SK-N-SH treated with all-trans-retinoic acid at 6 μM for 48 hours (cell line): ENCODE measurements around the gene GRIK3.

Source experiments
- ATAC-seq: fragments of 200-7000 bp; cut with Tn5 transposase; 3 replicates; pipeline ENCODE4 v1.9.1; 2020; ENCODE audit warnings: mild to moderate bottlenecking, moderate library complexity
- ARNTL ChIP-seq: fragments of 450-650 bp; formaldehyde crosslinking; IDR thresholded peaks from 2 replicates; pipeline ENCODE4 v1.5.0; 2020; ENCODE audit warnings: low read depth, mild to moderate bottlenecking, moderate library complexity, borderline replicate concordance
- BACH2 ChIP-seq: fragments of 250-450 bp; sonication (Bioruptor Pico); IDR thresholded peaks from 2 replicates; pipeline ENCODE4 v1.9.0; 2021; ENCODE audit warnings: mild to moderate bottlenecking, borderline replicate concordance
- CREB5 ChIP-seq: fragments of 250-450 bp; sonication (Bioruptor Pico); IDR thresholded peaks from 2 replicates; pipeline ENCODE4 v1.5.1; 2020; ENCODE audit warnings: low read depth, mild to moderate bottlenecking, moderate library complexity
- CSDC2 ChIP-seq: fragments of 250-450 bp; sonication (Bioruptor Pico); IDR thresholded peaks from 2 replicates; pipeline ENCODE4 v1.5.0; 2020; ENCODE audit warnings: mild to moderate bottlenecking, moderate library complexity
- CSRNP3 ChIP-seq: fragments of 250-450 bp; sonication (Bioruptor Pico); IDR thresholded peaks from 2 replicates; pipeline ENCODE4 v1.5.1; 2021; ENCODE audit warnings: mild to moderate bottlenecking, moderate library complexity
- ESRRG ChIP-seq: fragments of 250-450 bp; sonication (Bioruptor Pico); IDR thresholded peaks from 2 replicates; pipeline ENCODE4 v1.6.1; 2021; ENCODE audit warnings: mild to moderate bottlenecking
- ISL1 ChIP-seq: fragments of 250-450 bp; sonication (Bioruptor Pico); IDR thresholded peaks from 2 replicates; pipeline ENCODE4 v2.1.2; 2022; ENCODE audit warnings: mild to moderate bottlenecking, moderate library complexity
- OSR1 ChIP-seq: fragments of 250-450 bp; sonication (Bioruptor Pico); IDR thresholded peaks from 2 replicates; pipeline ENCODE4 v1.8.0; 2022; ENCODE audit warnings: moderate library complexity, mild to moderate bottlenecking, inconsistent platforms
- PPARA ChIP-seq: fragments of 250-450 bp; sonication (Bioruptor Pico); IDR thresholded peaks from 2 replicates; pipeline ENCODE4 v1.5.0; 2020; ENCODE audit warnings: mild to moderate bottlenecking, borderline replicate concordance
- RARB ChIP-seq: fragments of 250-450 bp; sonication (Bioruptor Pico); IDR thresholded peaks from 2 replicates; pipeline ENCODE4 v1.8.0; 2021; ENCODE audit warnings: mild to moderate bottlenecking, moderate library complexity
- SNAI2 ChIP-seq: fragments of 250-450 bp; sonication (Bioruptor Pico); IDR thresholded peaks from 2 replicates; pipeline ENCODE4 v1.5.0; 2020; ENCODE audit warnings: mild to moderate bottlenecking, moderate library complexity
- TCF4 ChIP-seq: fragments of 250-450 bp; sonication (Bioruptor Pico); IDR thresholded peaks from 2 replicates; pipeline ENCODE4 v1.8.0; 2021; ENCODE audit warnings: mild to moderate bottlenecking, moderate library complexity, borderline replicate concordance
- TSHZ2 ChIP-seq: fragments of 250-450 bp; sonication (Bioruptor Pico); IDR thresholded peaks from 2 replicates; pipeline ENCODE4 v1.5.0; 2020; ENCODE audit warnings: mild to moderate bottlenecking, moderate library complexity
- ZFP3 ChIP-seq: fragments of 250-450 bp; sonication (Bioruptor Pico); IDR thresholded peaks from 2 replicates; pipeline ENCODE4 v1.5.0; 2020; ENCODE audit warnings: mild to moderate bottlenecking, moderate library complexity
- ZFP30 ChIP-seq: fragments of 450-650 bp; formaldehyde crosslinking; IDR thresholded peaks from 2 replicates; pipeline ENCODE4 v1.5.0; 2022; ENCODE audit warnings: mild to moderate bottlenecking, moderate library complexity
- ZNF565 ChIP-seq: fragments of 450-650 bp; formaldehyde crosslinking; conservative IDR thresholded peaks from 2 replicates; pipeline ENCODE4 v1.5.0; 2020; ENCODE audit warnings: low read depth, mild to moderate bottlenecking, moderate library complexity
- ZNF70 ChIP-seq: fragments of 450-650 bp; formaldehyde crosslinking; IDR thresholded peaks from 2 replicates; pipeline ENCODE4 v1.5.0; 2020; ENCODE audit warnings: mild to moderate bottlenecking, moderate library complexity
- ZNF8 ChIP-seq: fragments of 450-650 bp; formaldehyde crosslinking; IDR thresholded peaks from 2 replicates; pipeline ENCODE4 v1.5.0; 2020; ENCODE audit warnings: mild to moderate bottlenecking, moderate library complexity
- TF ChIP-seq, protein P1 (sequence below): fragments of 250-450 bp; sonication (Bioruptor Pico); IDR thresholded peaks from 2 replicates; pipeline ENCODE4 v1.8.0; 2021; ENCODE audit warnings: low read depth, mild to moderate bottlenecking, moderate library complexity, borderline replicate concordance
- TF ChIP-seq, protein P2 (sequence below): fragments of 250-450 bp; sonication (Bioruptor Pico); IDR thresholded peaks from 2 replicates; pipeline ENCODE4 v1.8.0; 2020; ENCODE audit warnings: mild to moderate bottlenecking, moderate library complexity, borderline replicate concordance

GRIK3 gene

DNA sequence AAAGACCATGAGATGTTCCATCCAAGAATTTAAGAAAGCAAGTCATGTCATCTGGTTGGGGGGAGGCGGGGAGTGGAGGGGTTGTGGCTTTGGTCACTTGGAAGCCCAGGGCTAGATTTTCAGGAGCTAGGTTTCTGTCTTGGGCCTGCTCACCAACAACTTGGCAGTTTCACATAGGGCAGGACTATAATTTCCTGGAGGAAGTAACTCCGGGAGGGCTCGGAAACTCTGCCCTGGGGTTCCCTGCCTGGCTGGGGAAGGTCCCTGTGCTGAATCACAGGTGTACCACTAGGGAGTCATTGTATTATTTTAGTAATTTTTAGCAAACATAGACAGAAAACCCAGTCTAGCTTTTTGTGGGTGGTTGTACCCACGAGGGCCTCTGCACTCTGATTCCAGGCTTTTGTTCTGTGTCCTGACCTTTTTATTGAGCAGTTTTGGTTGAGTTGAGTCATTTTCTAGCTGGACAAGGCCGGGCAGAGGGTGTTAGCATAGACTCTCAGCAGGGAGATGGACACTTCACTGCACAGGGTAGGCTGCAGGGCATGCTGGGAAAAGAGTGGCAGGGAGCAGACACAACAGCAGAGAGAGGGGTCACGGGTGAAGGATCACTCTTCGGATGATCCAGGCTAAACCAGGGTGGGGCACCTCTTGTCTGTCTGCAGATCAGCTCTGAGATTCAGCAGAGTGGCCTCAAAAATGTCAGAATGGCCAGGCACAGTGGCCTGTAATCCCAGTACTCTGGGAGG, 144.7 kb downstream of the GRIK3 start:
- no peak for ATAC-seq
- TF ChIP-seq CSRNP3 (no peak), ZFP3 (CRISPR knock-in tag) (no peak), ZNF565 (CRISPR knock-in tag) (no peak), TSHZ2 (CRISPR knock-in tag) (no peak), BACH2 (no peak), CSDC2 (CRISPR knock-in tag) (no peak), OSR1 (no peak), ZNF8 (CRISPR knock-in tag) (no peak), ARNTL (CRISPR knock-in tag) (no peak), TCF4 (CRISPR knock-in tag) (no peak), ISL1 (CRISPR knock-in tag) (no peak), ESRRG (CRISPR knock-in tag) (no peak), RARB (CRISPR knock-in tag) (no peak), PPARA (CRISPR knock-in tag) (no peak), ZNF70 (CRISPR knock-in tag) (no peak), SNAI2 (CRISPR knock-in tag) (no peak)
- TF ChIP-seq, protein P1, sequence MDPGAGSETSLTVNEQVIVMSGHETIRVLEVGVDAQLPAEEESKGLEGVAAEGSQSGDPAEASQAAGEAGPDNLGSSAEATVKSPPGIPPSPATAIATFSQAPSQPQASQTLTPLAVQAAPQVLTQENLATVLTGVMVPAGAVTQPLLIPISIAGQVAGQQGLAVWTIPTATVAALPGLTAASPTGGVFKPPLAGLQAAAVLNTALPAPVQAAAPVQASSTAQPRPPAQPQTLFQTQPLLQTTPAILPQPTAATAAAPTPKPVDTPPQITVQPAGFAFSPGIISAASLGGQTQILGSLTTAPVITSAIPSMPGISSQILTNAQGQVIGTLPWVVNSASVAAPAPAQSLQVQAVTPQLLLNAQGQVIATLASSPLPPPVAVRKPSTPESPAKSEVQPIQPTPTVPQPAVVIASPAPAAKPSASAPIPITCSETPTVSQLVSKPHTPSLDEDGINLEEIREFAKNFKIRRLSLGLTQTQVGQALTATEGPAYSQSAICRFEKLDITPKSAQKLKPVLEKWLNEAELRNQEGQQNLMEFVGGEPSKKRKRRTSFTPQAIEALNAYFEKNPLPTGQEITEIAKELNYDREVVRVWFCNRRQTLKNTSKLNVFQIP (CRISPR knock-in tag), result no peak
- TF ChIP-seq, protein P2, sequence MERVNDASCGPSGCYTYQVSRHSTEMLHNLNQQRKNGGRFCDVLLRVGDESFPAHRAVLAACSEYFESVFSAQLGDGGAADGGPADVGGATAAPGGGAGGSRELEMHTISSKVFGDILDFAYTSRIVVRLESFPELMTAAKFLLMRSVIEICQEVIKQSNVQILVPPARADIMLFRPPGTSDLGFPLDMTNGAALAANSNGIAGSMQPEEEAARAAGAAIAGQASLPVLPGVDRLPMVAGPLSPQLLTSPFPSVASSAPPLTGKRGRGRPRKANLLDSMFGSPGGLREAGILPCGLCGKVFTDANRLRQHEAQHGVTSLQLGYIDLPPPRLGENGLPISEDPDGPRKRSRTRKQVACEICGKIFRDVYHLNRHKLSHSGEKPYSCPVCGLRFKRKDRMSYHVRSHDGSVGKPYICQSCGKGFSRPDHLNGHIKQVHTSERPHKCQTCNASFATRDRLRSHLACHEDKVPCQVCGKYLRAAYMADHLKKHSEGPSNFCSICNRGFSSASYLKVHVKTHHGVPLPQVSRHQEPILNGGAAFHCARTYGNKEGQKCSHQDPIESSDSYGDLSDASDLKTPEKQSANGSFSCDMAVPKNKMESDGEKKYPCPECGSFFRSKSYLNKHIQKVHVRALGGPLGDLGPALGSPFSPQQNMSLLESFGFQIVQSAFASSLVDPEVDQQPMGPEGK (CRISPR knock-in tag), result no peak

DNA sequence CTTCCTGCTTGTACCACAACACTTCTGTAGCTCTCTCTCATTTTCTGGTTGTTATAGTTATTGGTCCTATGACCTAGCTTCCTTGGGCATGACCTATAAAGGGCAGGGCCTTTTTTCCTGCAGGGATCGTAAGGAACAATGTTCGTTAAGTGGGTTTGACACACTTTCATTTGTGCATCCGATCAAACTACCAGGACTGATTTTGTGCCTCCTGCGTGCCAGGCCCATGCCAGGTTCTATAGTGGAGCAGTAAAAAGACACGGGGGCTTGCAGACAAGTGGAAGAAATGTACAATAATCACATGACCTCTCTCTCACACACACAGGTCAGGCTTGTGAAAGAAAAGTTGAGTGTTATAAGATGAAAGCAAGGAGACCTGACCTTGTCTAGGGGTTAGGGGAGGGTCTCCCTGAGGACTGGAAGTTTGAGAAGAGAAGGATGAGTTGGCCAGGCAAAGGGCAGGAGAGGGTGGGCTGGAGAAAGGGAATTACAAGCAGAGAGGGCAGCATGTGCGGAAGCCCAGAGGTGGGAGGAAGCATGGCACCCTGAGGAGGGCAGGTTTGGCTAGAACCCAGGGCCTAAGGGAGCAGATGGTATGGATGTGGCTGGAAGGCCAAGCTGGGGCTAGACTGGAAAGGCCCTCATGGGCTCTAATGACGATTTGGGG, 145.4 kb downstream of the GRIK3 start:
- ATAC-seq, result no peak
- TF ChIP-seq CSDC2 (CRISPR knock-in tag) (no peak), ZFP30 (CRISPR knock-in tag) (no peak), TSHZ2 (CRISPR knock-in tag) (no peak), ZNF70 (CRISPR knock-in tag) (no peak), CREB5 (no peak), ESRRG (CRISPR knock-in tag) (no peak), ARNTL (CRISPR knock-in tag) (no peak)
- TF ChIP-seq, protein P1 (CRISPR knock-in tag), result no peak
